NCI-H748 (cell line): ENCODE data around the gene OR10R2.
"Not testable (repeated sequence)": the region's sequence is repeated elsewhere in the genome, so short reads cannot be mapped to it uniquely, and the experiment has no call there.

Experiments used
- DNase-seq: peaks from one replicate; lab custom pipeline; 2025; ENCODE audit not compliant: unreplicated experiment; lab: John Stamatoyannopoulos, UW

Gene OR10R2

GRCh38 chr1:158471920-158472319 is at the start of gene OR10R2:
TSS of gene OR10R2 (plus strand) at chr1:158472220. CDS start at chr1:158472326, 106 bp downstream.
- no peak for DNase-seq

- DNase-seq = no peak
These were observed 47.0 kb upstream of the OR10R2 start for GRCh38 chr1:158425027-158425426.

- no peak for DNase-seq
These were observed 45.9 kb upstream of the OR10R2 start, which contains the start of gene OR10K2 for GRCh38 chr1:158426137-158426536. TSS of gene OR10K2 (minus strand) at chr1:158426237. CDS start at chr1:158420866, 5,371 bp downstream.

GRCh38 chr1:158430163-158430562 is 41.9 kb upstream of the OR10R2 start:
- DNase-seq = not testable (repeated sequence)

GRCh38 chr1:158434741-158435140 is 37.3 kb upstream of the OR10R2 start:
- no peak for DNase-seq

GRCh38 chr1:158445376-158445775 is 26.6 kb upstream of the OR10R2 start:
- no peak for DNase-seq

GRCh38 chr1:158454537-158454936 is 17.5 kb upstream of the OR10R2 start:
- DNase-seq = no peak

GRCh38 chr1:158457246-158457645 is 14.8 kb upstream of the OR10R2 start:
- DNase-seq = no peak

GRCh38 chr1:158458263-158458662 is 13.8 kb upstream of the OR10R2 start:
- DNase-seq = no peak

GRCh38 chr1:158461534-158461933 is 10.5 kb upstream of the OR10R2 start, which contains the start of gene OR10K1:
TSS of gene OR10K1 (plus strand) at chr1:158461834. CDS start at chr1:158465562, 3,728 bp downstream.
- no peak for DNase-seq

GRCh38 chr1:158485455-158485854 is 13.4 kb downstream of the OR10R2 start:
- peak; percentile 52 for DNase-seq

- DNase-seq = no peak
These were observed 19.3 kb downstream of the OR10R2 start for GRCh38 chr1:158491316-158491715.

GRCh38 chr1:158493054-158493453 is 21.0 kb downstream of the OR10R2 start:
- DNase-seq = no peak

GRCh38 chr1:158494796-158495195 is 22.8 kb downstream of the OR10R2 start:
- DNase-seq = no peak

GRCh38 chr1:158496374-158496773 is 24.4 kb downstream of the OR10R2 start:
- no peak for DNase-seq

- no peak for DNase-seq
These were observed 34.5 kb downstream of the OR10R2 start for GRCh38 chr1:158506369-158506987.

- DNase-seq = no peak
These were observed 35.5 kb downstream of the OR10R2 start for GRCh38 chr1:158507511-158507910.

- DNase-seq = no peak
These were observed 37.6 kb downstream of the OR10R2 start for GRCh38 chr1:158509471-158510156.

GRCh38 chr1:158516966-158517365 is 44.9 kb downstream of the OR10R2 start:
- DNase-seq = no peak

GRCh38 chr1:158520021-158520420 is 48.0 kb downstream of the OR10R2 start:
- no peak for DNase-seq

- no peak for DNase-seq
These were observed 49.1 kb downstream of the OR10R2 start for GRCh38 chr1:158520955-158521665.

GRCh38 chr1:158521666-158522058 is 49.6 kb downstream of the OR10R2 start:
- no peak for DNase-seq
